Islet precursor cell (in vitro differentiated cells): ENCODE results near the gene PLXNA4.

ENCODE experiments used
- DNase-seq: peaks from one replicate; pipeline ENCODE4 v3.0.0-alpha.2; 2018

Gene PLXNA4

DNA sequence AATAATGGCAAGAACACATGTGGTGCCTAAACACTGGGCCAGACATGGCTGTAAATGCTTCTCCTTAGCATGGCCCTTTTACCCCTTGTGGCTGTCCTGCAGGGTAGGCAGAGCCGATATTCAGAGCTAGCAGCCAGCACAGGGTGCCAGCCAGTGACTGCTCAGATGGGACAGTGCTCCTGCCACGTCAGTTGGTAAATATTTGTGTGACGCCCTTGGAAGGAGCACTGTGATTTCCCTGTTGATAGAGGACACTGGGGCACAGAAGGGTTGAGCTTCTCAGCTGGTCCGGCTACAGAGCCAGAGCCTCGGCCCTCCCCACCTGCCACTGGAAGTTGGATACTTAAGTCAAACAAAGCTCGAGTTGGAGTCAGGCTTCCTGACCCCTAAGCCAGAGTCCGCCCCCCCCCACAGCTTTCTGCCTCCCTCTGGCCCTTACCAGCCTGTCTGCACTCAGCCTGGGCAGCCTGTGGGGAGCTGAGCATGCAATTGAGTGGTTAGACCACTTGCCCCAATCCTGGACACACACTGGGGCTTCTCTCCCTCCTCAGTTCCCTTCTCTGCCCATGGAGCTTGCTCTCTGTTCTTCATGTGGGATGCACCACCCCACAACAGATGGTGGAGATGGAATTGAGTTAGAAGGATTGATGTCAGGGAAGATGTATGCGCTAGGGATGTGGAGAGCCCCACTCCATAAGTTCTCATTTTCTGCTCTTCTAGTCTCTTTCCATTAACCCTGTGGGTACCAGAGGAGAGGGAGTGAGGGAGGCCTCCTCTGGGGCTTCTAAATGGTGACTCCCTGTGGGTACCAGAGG lies 350.8 kb downstream of the PLXNA4 start:
- DNase-seq: no peak

- DNase-seq: no peak
These were observed 354.9 kb downstream of the PLXNA4 start for GRCh38 chr7:132221356-132221755.

GRCh38 chr7:132220060-132220459 lies 356.2 kb downstream of the PLXNA4 start:
- no peak for DNase-seq

- no peak for DNase-seq
These were observed 357.4 kb downstream of the PLXNA4 start for GRCh38 chr7:132218876-132219275.

DNA sequence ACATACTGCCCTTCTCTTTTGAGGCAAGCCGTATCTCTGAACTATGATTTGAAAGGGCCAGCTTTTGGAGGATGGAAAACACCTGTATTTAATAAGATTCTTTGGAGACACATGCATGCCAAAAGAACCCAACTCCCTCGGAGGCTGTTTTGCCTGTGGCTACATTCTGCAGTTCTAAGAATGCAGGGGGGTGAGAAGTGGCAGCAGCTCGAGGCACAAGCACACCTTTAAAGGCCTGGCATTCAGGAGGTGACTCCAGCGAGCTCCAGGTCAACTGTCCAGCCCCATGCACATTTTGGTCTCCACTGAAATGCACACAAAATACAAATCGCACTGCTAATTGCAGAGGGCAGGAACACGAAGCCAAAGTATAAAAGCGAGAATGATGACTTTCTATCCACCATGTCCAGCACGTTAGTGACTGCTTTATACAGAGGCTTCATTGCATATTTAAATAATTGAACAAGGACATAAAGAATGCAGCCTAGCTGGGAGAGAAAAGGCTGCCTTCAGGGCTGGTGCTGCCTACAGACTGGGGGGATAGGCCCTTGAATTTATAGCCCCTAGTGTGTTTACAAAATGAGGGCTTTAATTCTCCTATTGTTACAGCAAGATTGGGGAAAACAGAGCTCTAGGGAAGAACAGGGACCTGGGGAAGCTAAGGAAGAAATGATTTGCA lies 359.3 kb downstream of the PLXNA4 start:
- DNase-seq: no peak

DNA sequence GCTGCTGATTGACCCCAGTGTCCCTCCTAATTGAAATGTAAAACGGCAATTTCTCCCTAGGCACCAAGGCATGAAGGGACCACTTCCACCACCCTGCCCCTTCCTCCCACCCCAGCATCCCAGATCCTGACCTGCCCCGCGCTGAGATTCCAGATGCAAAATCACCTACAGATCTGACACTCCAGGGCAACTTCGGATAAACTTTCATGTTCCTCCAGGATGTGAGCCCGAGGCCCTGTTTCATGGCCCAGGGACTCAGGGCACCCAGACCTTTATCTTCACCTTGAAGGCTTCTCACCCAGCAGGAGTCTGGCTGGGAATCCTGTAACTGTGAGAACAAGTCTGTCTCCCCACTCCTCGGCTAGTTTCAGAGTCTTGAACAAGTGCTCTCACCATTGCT lies 361.8 kb downstream of the PLXNA4 start:
- DNase-seq: no peak

GRCh38 chr7:132213583-132213982 lies 362.7 kb downstream of the PLXNA4 start:
- DNase-seq: peak; percentile 69

DNA sequence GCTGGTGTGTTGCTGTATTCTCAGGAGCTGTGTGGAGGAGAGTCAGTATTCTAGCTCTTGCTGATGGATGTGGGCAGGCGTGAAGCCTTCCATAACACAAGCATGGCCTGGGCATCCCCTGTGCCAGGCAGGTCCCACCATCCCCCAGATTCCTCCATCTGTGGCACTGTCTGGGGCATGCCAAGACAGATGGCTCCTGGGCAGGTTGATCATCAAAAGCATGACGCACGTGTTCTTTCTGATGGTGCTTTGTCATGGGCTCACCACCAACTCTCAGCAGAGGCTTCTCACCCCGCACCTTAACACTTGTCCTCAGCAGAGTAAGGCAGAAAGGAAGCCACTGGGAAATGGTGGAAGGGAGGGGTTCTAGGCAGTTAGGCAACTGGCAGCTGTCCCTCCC lies 364.3 kb downstream of the PLXNA4 start:
- DNase-seq: no peak

DNA sequence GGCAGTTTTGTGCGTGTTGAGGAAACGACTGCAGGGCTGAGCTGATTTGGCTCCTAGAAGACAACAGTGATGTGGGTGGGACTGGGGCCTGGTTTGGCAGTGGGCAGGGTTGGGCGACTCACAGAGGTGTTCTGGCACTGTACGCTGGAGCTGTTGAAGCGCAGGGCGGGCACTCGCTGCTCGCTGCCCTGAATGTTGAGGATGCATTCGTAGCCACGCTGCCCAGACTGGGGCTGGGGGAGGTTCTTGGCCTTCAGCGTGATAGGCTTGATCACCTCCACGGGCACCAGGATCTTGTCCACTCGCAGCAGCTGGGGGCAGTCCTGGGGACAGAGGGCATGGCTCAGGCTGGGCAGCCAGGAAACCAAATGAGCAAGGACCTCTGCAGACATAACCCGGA lies 365.4 kb downstream of the PLXNA4 start:
- DNase-seq: no peak

GRCh38 chr7:132207782-132208181 lies 368.5 kb downstream of the PLXNA4 start:
- no peak for DNase-seq

DNA sequence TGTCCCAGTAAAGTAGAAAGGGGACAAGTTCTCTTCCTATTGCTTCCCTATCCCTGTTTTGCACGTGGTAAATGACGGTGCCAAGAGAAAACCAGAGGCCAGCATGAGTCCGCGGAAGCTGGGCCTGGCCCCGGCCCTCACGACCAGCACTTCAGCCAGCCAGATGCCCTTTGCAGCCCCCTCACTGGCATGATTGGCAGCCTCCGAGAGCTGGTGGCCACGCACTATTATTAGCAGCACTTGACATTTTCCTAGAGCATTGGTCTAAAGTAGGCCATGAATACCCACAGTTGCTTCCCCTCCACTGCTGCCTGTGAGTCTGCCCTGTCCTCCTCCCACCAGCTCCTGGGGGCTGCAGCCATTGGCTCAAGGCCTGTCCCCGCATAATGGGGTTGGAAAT lies 369.1 kb downstream of the PLXNA4 start:
- DNase-seq: no peak

GRCh38 chr7:132206594-132206993 lies 369.7 kb downstream of the PLXNA4 start:
- no peak for DNase-seq

DNA sequence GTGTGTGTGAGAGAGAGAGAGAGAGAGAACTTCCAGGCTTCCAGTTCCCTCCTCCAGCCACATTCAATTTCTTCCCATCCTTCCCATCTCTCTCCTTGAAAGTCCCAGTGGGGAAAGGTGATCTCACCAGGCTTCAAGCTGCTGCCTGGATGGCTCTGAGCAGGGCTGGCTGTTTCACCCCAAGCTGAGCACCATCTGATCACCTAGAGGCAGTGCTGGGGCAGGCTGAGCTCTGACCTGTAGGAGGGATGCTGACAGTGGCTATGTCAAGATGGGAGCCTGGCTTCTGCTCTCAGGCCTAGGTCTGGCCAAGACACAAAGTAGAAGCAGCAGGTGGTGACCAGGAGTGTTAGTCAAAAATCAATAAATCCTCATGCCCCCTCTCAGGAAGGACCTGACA lies 370.8 kb downstream of the PLXNA4 start:
- DNase-seq: no peak

DNA sequence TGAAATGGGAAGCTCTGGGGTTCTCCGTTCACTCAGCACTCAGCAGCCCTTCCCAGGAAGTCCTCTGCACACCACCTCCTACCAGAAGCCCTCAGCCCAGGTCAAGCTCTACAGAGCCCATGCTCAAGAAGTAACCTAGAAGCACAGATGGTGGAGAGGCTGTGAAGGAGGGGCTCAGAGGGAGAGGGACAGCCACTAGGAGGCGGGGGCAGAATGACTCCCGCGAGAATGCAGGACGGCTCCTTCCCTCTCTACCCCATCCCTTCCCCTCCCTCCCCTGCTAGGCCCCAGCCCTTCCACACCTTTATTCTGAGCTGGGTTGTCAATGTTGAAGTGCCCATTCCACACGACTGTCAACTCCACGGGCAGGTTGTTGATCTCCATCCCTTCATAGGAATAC lies 373.2 kb downstream of the PLXNA4 start:
- no peak for DNase-seq

DNA sequence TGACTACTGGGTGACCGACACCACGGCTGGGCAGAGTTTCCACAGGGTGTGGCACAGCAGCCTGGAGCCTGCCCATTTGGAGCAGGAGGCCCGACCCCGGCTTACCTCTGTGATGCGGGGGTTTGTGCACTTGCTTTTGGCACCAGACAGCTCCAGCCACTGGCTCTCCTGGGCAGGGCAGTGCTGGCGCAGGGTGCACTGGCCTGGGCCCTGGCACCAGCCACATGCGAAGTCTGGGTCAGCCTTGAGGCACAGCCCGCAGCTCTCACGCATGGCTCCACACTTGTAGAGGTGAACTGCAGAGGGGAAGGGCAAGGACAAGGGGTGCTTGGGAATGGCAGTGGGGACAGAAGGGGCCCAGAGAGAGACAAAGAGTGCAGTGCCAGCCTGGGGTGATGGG lies 373.7 kb downstream of the PLXNA4 start:
- no peak for DNase-seq

- DNase-seq: no peak
These were observed 376.1 kb downstream of the PLXNA4 start for GRCh38 chr7:132200141-132200540.

DNA sequence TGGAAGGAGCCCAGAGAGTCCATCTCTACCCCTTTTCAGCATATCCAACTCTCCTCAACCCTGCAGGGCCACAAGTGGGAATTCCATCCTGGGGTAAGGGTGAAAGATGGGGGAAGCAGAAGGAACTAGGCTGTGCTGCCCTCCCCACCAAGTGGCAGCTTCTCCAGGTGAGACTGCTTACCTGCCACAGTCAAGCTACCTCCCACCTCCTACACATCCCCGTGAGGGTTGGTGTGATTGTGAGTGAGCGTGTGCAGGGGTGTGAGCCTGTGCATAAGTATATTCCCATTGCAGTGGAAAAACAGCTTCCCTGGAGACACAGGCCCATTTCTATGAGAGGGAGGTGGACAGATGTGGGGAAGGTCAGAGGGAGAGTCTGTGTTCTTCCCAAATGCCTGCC lies 376.6 kb downstream of the PLXNA4 start:
- DNase-seq: no peak

- no peak for DNase-seq
These were observed 378.5 kb downstream of the PLXNA4 start for GRCh38 chr7:132197772-132198171.

- DNase-seq: no peak
These were observed 382.4 kb downstream of the PLXNA4 start for GRCh38 chr7:132193898-132194297.

DNA sequence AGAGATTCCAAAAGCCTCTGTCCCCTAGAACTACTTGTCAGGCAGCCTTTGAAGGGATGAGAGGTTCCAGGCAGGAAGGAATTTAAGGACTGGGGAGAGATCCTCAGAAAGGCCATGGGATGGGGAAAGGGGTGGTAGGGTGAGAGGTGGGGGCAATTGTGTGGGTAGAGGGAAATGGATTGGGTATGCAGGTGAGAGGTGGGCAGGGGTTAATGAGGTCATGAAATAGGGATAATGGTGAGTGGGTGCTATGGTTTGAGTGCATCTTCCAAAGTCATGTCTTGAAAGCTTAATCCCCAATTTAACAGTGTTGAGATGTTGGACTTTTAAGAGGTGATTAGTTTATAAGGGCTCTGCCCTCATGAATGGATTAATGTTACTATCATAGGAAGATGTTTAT lies 383.5 kb downstream of the PLXNA4 start:
- no peak for DNase-seq

GRCh38 chr7:132191418-132191817 lies 384.9 kb downstream of the PLXNA4 start:
- no peak for DNase-seq

DNA sequence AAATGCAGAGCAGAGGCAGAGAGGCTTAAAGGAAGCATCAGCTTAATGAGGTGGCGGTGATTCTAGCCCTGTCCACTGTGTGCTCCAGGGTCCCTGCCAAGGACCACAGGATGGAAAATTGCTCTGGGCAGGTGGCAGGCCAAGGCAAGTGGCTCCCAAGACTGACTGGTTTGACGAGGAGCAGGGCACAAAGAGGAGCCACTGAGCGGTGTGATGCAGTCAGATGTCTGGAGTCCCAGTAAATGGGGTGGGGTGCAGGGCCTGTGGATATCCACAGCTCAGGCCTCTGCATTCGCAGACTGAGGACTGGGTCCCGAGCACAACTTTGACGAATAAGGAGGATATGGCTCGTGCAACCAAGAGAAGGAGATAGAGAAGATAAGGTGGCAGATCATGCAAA lies 385.6 kb downstream of the PLXNA4 start:
- no peak for DNase-seq

- no peak for DNase-seq
These were observed 386.4 kb downstream of the PLXNA4 start for GRCh38 chr7:132189881-132190280.
